ENCODE results near the gene EPHB1. TPM values are rescaled to one million over a fixed set of nuclear protein-coding genes. Genes with fewer than 3 reads are reported as not detected.

The EPHB1 gene
- total RNA-seq, 1 donor from 2014 or later = 1.6 TPM

DNA sequence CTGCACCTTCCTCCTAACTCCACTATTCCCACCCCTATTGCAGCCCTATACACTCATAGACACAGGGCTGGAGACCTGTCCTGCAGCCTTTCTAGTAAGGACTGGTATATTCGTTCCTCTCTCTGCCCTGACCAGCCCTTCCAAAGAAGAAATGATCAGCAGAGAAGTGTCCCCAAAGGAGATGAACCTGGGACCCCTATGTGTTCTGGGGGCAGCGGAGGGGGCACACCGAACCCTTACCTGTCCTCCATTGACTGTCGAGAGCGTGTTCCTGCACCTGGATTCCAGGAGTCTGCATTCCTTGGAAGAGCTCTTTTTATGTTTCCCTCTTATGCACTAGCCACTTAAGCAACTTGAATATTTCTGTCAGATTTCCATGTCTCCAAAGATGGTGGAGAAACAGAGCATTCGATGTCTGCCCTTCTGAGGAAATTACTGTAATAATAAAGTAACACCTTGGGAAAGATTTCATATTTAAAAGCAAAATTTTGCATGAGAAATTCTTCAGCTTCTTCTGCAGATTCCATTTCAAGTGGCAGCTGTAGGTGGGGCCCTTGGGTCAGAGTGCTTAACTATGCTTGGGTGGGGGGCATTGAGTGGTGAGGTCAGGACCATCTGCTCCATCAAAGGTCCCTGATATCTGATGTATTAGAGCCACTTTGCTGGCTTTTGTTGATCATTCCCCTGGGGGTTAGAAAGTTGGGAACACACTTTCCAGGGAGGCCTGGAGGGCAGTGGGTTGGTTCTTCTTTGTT is 6.3 kb downstream of the EPHB1 start:
- ATAC-seq = no peak
- TF ChIP-seq, protein P1, sequence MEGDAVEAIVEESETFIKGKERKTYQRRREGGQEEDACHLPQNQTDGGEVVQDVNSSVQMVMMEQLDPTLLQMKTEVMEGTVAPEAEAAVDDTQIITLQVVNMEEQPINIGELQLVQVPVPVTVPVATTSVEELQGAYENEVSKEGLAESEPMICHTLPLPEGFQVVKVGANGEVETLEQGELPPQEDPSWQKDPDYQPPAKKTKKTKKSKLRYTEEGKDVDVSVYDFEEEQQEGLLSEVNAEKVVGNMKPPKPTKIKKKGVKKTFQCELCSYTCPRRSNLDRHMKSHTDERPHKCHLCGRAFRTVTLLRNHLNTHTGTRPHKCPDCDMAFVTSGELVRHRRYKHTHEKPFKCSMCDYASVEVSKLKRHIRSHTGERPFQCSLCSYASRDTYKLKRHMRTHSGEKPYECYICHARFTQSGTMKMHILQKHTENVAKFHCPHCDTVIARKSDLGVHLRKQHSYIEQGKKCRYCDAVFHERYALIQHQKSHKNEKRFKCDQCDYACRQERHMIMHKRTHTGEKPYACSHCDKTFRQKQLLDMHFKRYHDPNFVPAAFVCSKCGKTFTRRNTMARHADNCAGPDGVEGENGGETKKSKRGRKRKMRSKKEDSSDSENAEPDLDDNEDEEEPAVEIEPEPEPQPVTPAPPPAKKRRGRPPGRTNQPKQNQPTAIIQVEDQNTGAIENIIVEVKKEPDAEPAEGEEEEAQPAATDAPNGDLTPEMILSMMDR (IDR thresholded peaks at IDR 0.05) = no peak
- peaks cover 6% of the 10 kb centered on the region for H3K4me1 ChIP-seq
- H3K27ac ChIP-seq = no peak overlapping the region
- H3K4me3 ChIP-seq = no peak overlapping the region
- no peaks in the 10 kb centered on the region for H3K9me3 ChIP-seq
- intact Hi-C loops (cut with DNase I) = no loop called here
- no peak for DNase-seq
- no peaks in the 10 kb centered on the region for H3K36me3 ChIP-seq
- H3K27me3 ChIP-seq = peaks cover 25% of the 10 kb centered on the region

DNA sequence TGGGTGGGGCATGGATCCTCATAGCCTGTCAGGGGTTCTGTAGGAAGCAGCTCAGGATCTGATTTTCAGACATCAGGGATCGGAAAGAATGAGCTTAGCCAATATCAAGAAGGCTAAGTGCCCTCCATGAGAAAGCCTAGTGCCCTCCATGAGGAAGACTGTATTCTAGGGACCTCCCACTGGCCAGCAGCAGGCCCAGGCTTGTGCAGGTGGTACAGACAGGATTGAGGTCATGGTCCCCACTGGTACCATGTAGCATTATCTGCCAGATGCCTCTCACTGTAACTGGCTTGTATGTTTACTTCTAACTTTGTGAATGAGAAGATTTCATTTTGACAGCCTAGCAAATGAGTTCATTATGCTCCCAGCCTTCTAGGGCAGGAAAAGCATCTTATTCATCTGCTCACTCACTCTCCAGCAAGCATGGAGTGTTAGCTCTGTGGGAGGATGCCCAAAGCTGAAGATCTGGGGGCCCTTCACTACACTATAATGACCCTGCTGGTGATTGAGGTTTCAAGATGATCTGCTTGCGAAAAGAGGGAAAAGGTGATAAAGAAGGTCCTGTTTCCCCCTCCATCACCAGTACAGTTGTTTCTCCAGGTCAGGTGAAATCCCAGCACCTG is 7.5 kb downstream of the EPHB1 start:
- H3K27me3 ChIP-seq = peaks cover 19% of the 10 kb centered on the region
- no peak overlapping the region for H3K27ac ChIP-seq
- H3K36me3 ChIP-seq = no peaks in the 10 kb centered on the region
- no peaks in the 10 kb centered on the region for H3K9me3 ChIP-seq
- no peak overlapping the region for H3K4me3 ChIP-seq
- intact Hi-C loops (cut with DNase I) = no loop called here
- no peak for ATAC-seq
- no peaks in the 10 kb centered on the region for H3K4me1 ChIP-seq
- no peak for DNase-seq
- TF ChIP-seq, protein P1 (IDR thresholded peaks at IDR 0.05) = no peak

DNA sequence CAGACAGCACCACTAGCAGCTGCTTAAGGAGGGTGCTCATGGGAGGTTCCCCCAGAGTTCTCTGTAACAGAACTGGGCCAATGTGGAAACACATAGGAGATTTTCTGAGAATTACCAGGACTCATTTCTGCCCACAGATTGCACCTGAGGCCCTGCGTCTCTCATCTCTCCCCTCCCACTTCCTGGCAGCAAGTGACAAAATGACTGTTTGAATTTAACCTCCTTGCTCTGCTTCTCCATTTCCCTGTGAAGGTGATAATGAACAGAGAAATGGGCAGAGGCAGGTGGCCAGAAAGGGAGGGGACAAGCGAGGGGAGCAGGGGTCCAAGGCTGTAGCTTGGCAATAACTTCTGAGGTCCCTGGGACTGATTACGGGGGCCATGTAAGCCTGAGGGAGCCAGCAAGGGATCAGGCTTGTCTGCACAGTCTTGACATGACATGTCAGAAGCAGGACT is 8.0 kb downstream of the EPHB1 start:
- Histone ChIP-seq H3K36me3 (no peaks in the 10 kb centered on the region), H3K9me3 (no peaks in the 10 kb centered on the region), H3K27me3 (peaks cover 14% of the 10 kb centered on the region), H3K4me1 (no peaks in the 10 kb centered on the region), H3K4me3 (no peak overlapping the region), H3K27ac (no peak overlapping the region)
- TF ChIP-seq, protein P1 (IDR thresholded peaks at IDR 0.05) = no peak
- intact Hi-C loops (cut with DNase I) = no loop called here
- DNase-seq = no peak
- ATAC-seq = no peak

DNA sequence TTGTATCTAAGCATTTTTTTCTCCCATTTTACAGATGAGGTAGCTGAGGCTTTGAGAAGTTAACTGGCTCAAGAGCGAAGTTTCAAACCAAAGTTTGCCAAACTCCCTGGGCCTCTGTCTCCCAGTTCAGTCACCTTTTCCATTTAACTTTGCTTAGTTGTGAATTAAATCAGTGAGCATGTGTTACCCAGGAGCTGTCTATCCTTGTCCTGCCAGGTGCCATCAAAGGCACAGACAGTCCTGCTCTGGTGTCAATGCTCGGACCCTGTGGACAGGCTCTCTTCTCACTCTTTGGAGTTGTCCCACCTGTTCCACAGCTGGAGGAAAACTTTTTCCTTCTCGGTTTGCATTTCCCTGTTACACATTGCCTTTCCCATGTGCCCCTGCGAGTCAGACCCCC is 8.6 kb downstream of the EPHB1 start:
- Histone ChIP-seq H3K36me3 (no peaks in the 10 kb centered on the region), H3K9me3 (no peaks in the 10 kb centered on the region), H3K4me1 (no peaks in the 10 kb centered on the region), H3K4me3 (no peak overlapping the region), H3K27me3 (peaks cover 12% of the 10 kb centered on the region), H3K27ac (no peak overlapping the region)
- TF ChIP-seq, protein P1 (IDR thresholded peaks at IDR 0.05) = no peak
- intact Hi-C loops (cut with DNase I) = no loop called here
- ATAC-seq (no peak), DNase-seq (no peak)

DNA sequence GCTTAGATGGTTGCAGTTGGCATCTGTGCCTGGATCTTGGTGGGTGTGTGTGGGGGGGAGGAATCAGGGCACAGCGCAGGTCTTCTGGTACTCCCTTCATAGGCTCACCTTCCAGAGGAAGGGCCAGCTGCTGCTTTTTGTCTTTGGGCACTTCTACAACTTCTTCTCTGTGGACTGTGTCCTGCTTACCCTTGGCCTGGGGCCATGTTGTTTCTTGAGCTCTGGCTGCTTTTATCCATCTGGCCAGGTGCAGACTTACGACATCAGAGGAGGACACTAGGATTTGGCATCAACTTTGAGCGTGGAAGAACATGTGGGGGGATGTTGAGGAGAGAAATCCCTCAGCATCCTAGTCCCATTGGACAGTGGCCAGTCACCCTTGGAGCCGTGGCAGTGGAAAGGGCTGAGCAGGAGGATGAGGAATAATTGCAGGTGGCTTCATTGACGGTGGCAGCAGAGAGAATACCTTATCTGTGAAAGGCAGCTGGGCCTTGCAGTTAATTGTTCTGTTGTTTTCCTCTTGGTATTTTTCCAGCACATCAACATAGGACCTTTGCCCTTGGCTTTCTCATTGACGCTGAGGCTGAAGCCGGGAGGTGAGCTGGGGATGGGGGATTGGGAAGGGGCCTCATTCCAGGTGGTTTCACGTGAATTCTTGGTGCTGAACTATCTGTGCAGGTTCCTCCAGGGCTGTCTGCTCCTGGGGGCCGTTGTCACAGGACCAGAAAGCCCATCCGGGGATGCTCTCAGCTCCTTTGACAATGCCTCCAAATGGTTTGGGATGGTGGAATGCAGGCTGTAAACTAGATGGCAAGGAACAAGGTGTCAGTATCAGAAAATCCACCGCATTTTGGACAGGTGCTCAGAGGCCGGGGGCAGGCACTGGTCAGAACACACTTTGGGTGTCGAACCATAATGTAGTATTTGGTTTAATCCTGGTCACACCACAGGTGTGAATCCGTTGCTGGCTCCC is 9.7 kb downstream of the EPHB1 start:
- intact Hi-C loops (cut with DNase I) = no loop called here
- TF ChIP-seq, protein P1 (IDR thresholded peaks at IDR 0.05) = no peak
- Histone ChIP-seq H3K27me3 (peaks cover 6% of the 10 kb centered on the region), H3K9me3 (no peaks in the 10 kb centered on the region), H3K27ac (no peak overlapping the region), H3K4me1 (no peaks in the 10 kb centered on the region), H3K36me3 (no peaks in the 10 kb centered on the region), H3K4me3 (no peak overlapping the region)
- DNase-seq (no peak), ATAC-seq (no peak)

Data from upper lobe of right lung (tissue), 1 donor.